Skeletal muscle tissue (tissue), 4 donors: Measurements from ENCODE around the gene PEX10. TPM values are rescaled to one million over a fixed set of nuclear protein-coding genes. Genes with fewer than 3 reads are reported as not detected.

Experiments used
- H3K27ac ChIP-seq: one replicate; pipeline ENCODE4 v1.7.0; 2013; ENCODE audit warnings: mild to moderate bottlenecking, low read depth, low read length, inconsistent platforms
- H3K27me3 ChIP-seq, 3 donors: one replicate each; pipeline ENCODE4 v1.7.0; 2013; ENCODE audit warnings: low read length in 3 of 3; ENCODE audit not compliant: control insufficient read depth in 3 of 3, insufficient read depth in 3 of 3
- H3K36me3 ChIP-seq, 3 donors: one replicate each; pipeline ENCODE4 v1.7.0; 2013; ENCODE audit warnings: low read length in 3 of 3; ENCODE audit not compliant: control insufficient read depth in 3 of 3, insufficient read depth in 3 of 3
- H3K4me1 ChIP-seq, 3 donors: one replicate each; pipeline ENCODE4 v1.7.0; 2013; ENCODE audit warnings: low read length in 3 of 3, mild to moderate bottlenecking in 3 of 3; ENCODE audit not compliant: control insufficient read depth in 3 of 3, insufficient read depth in 3 of 3
- H3K4me3 ChIP-seq, 3 donors: one replicate each; pipeline ENCODE4 v1.7.0; 2013; ENCODE audit warnings: low read length in 3 of 3
- H3K9ac ChIP-seq, 3 donors: one replicate each; pipeline ENCODE4 v1.7.0; 2013; ENCODE audit warnings: low read length in 3 of 3, mild to moderate bottlenecking in 3 of 3, moderate library complexity in 2 of 3, low read depth in 1 of 3
- H3K9me3 ChIP-seq, 3 donors: one replicate each; pipeline ENCODE4 v1.7.0; 2013; ENCODE audit warnings: low read length in 3 of 3; ENCODE audit not compliant: control insufficient read depth in 3 of 3
- total RNA-seq: library from RNA; depleted of rRNA; stranded (reverse); fragments of >200 nt; gene quantifications from one replicate; pipeline ENCODE4 v1.2.3, GENCODE V29; 2014
- donor health status: Osteomylitis.

Gene PEX10
- total RNA-seq, 1 donor from 2014 or later: 27.1 TPM

DNA sequence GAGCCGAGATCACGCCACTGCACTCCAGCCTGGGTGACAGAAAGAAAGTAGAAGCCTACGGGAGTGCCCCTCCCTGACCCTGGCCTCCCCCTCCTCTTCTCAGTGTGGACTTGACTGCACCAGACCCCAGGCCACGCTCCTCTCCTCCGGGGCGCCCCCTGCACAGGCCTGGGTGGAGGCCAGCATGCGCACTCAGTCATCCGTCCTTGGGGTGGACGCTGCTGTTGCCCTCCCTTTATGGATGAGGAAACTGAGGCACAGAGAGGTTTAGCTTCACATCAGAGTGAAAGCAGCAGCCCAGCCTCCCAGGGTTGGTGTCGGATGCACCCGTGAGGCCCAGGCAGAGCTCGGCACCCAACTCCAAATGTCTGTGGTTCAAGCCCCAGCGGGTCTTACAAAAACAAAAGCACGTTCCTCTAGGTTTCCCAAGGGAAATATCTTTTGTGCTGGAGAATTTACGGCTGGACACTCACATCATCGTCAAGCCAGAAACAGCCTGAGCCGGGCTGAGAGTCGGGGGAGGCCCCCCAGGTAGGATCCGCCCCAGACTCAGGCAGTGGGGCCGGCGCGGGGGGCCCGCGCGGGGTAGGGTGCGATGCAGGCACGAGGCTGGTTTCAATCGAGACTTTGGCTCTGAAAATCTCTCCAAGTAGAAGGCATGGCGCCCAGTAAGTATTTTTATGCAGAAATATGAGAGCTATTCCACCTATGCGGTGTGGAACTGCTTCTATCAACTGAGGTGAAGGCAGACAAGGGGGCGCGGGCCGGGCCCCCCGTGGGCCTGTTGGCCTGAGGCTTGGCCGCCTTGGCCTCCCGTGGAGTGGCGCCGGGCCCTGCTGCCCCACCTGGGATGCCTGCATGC lies 57.6 kb downstream of the PEX10 start:
- Histone ChIP-seq H3K9ac (no peak overlapping the region), H3K9me3 (no peaks in the 10 kb centered on the region), H3K27ac (no peak overlapping the region), H3K36me3 (no peaks in the 10 kb centered on the region), H3K4me1 (peaks cover 0 to 11% (median 0%) of the 10 kb centered on the region in 3 donors), H3K4me3 (no peak overlapping the region), H3K27me3 (no peaks in the 10 kb centered on the region)

Other genes with a start within 250 kb of the PEX10 start
- gene FAAP20, start 217.8 kb downstream of the PEX10 start, total RNA-seq: 13.0 TPM
- 19.3 TPM for gene SKI, start 184.2 kb downstream of the PEX10 start, total RNA-seq
- 4.2 TPM for gene MORN1, start 21.0 kb downstream of the PEX10 start, total RNA-seq
- 35.5 TPM for gene RER1, start 20.7 kb downstream of the PEX10 start, total RNA-seq
- under 0.01 TPM for gene PLCH2, start 63.7 kb upstream of the PEX10 start, total RNA-seq
- gene PANK4, start 114.0 kb upstream of the PEX10 start, total RNA-seq: 26.1 TPM
- 1.6 TPM for gene HES5, start 117.7 kb upstream of the PEX10 start, total RNA-seq
- gene TNFRSF14, start 143.8 kb upstream of the PEX10 start, total RNA-seq: 11.5 TPM
- gene PRXL2B, start 174.2 kb upstream of the PEX10 start, total RNA-seq: 5.7 TPM
- gene MMEL1, start 220.5 kb upstream of the PEX10 start, total RNA-seq: 1.0 TPM